ENCODE measurements around the gene PLCZ1. TPM values are rescaled to one million over a fixed set of nuclear protein-coding genes. Genes with fewer than 3 reads are reported as not detected.

Gene PLCZ1
- polyA plus RNA-seq, 3 donors = not detected

GRCh38 chr12:18681818-18682217 is 56.0 kb downstream of the PLCZ1 start:
- H3K79me2 ChIP-seq (ENCODE audit: insufficient read depth, low read length) = no peaks in the 10 kb centered on the region
- TF ChIP-seq CTCF (IDR thresholded peaks at IDR 0.05) = no peak
- peaks cover 22% of the 10 kb centered on the region for H3K4me1 Mint-ChIP-seq
- no peak overlapping the region for H3K27ac Mint-ChIP-seq
- no CpG with 5 or more reads among the region's 3 CpGs for WGBS (ENCODE audit: insufficient coverage)
- no peaks in the 10 kb centered on the region for H3K36me3 Mint-ChIP-seq
- H3K27ac ChIP-seq (ENCODE audit: low read depth in 1 of 2, low read length in 2 of 2) = no peak overlapping the region
- no peaks in the 10 kb centered on the region for H4K20me1 ChIP-seq (ENCODE audit: insufficient read depth, low read length)
- no peak for DNase-seq
- H3K4me1 ChIP-seq (ENCODE audit: control insufficient read depth in 1 of 2, insufficient read depth in 2 of 2, low read length in 2 of 2) = peaks cover 19 to 23% of the 10 kb centered on the region in 2 donors
- H3K4me2 ChIP-seq (replicated peaks; ENCODE audit: extremely low read depth, low read length, poor library complexity, severe bottlenecking) = no peak overlapping the region
- H3K36me3 ChIP-seq (replicated peaks in 1 of 2; ENCODE audit: control insufficient read depth in 1 of 2, insufficient read depth in 2 of 2, low read length in 2 of 2) = no peaks in the 10 kb centered on the region
- H3K4me3 ChIP-seq (replicated peaks in 1 of 3; ENCODE audit: low read depth in 2 of 3, low read length in 3 of 3) = no peak overlapping the region
- peaks cover 0 to 2% (median 0%) of the 10 kb centered on the region in 3 donors for H3K27me3 Mint-ChIP-seq (ENCODE audit: low read depth in 3 of 3)
- no peaks in the 10 kb centered on the region for H3K9me3 Mint-ChIP-seq
- no peaks in the 10 kb centered on the region for H3K27me3 ChIP-seq (ENCODE audit: control insufficient read depth in 2 of 2, insufficient read depth in 2 of 2, low read length in 2 of 2)
- no peak overlapping the region for H2AFZ ChIP-seq (ENCODE audit: insufficient read depth, low read depth, low read length, poor library complexity, severe bottlenecking)
- no peak overlapping the region for H3K4me3 Mint-ChIP-seq
- intact Hi-C loops (cut with micrococcal nuclease) = no loop called here
- no peaks in the 10 kb centered on the region for H3K9me3 ChIP-seq (replicated peaks in 1 of 2; ENCODE audit: control insufficient read depth in 1 of 2, insufficient read depth in 1 of 2, low read length in 2 of 2)
- H3K9ac ChIP-seq (ENCODE audit: insufficient read depth, low read length, poor library complexity, severe bottlenecking) = no peak overlapping the region

GRCh38 chr12:18676996-18677588 is 60.7 kb downstream of the PLCZ1 start:
- H3K4me2 ChIP-seq (replicated peaks; ENCODE audit: extremely low read depth, low read length, poor library complexity, severe bottlenecking) = no peak overlapping the region
- no peaks in the 10 kb centered on the region for H3K4me1 ChIP-seq (ENCODE audit: control insufficient read depth in 1 of 2, insufficient read depth in 2 of 2, low read length in 2 of 2)
- H3K4me1 Mint-ChIP-seq = no peaks in the 10 kb centered on the region
- H4K20me1 ChIP-seq (ENCODE audit: insufficient read depth, low read length) = no peaks in the 10 kb centered on the region
- H3K79me2 ChIP-seq (ENCODE audit: insufficient read depth, low read length) = no peaks in the 10 kb centered on the region
- H3K27me3 Mint-ChIP-seq (ENCODE audit: low read depth in 3 of 3) = no peaks in the 10 kb centered on the region
- H3K36me3 Mint-ChIP-seq = no peaks in the 10 kb centered on the region
- no peak for TF ChIP-seq CTCF (IDR thresholded peaks at IDR 0.05)
- H3K27me3 ChIP-seq (ENCODE audit: control insufficient read depth in 2 of 2, insufficient read depth in 2 of 2, low read length in 2 of 2) = no peaks in the 10 kb centered on the region
- no peaks in the 10 kb centered on the region for H3K36me3 ChIP-seq (replicated peaks in 1 of 2; ENCODE audit: control insufficient read depth in 1 of 2, insufficient read depth in 2 of 2, low read length in 2 of 2)
- H3K4me3 Mint-ChIP-seq = no peak overlapping the region
- no peak for DNase-seq
- intact Hi-C loops (cut with micrococcal nuclease) = no loop called here
- no peak overlapping the region for H3K27ac ChIP-seq (ENCODE audit: low read depth in 1 of 2, low read length in 2 of 2)
- no peak overlapping the region for H3K4me3 ChIP-seq (replicated peaks in 1 of 3; ENCODE audit: low read depth in 2 of 3, low read length in 3 of 3)
- no peak overlapping the region for H3K9ac ChIP-seq (ENCODE audit: insufficient read depth, low read length, poor library complexity, severe bottlenecking)
- H3K9me3 ChIP-seq (replicated peaks in 1 of 2; ENCODE audit: control insufficient read depth in 1 of 2, insufficient read depth in 1 of 2, low read length in 2 of 2) = no peaks in the 10 kb centered on the region
- no peak overlapping the region for H3K27ac Mint-ChIP-seq
- H3K9me3 Mint-ChIP-seq = no peaks in the 10 kb centered on the region
- 92% methylated on average over 5 of the region's 5 CpGs for WGBS (ENCODE audit: insufficient coverage)
- no peak overlapping the region for H2AFZ ChIP-seq (ENCODE audit: insufficient read depth, low read depth, low read length, poor library complexity, severe bottlenecking)

Data from CD14-positive monocyte (primary cell).